CD14-positive monocyte (primary cell): ENCODE measurements around the gene CIAO2A. TPM values are rescaled to one million over a fixed set of nuclear protein-coding genes. Genes with fewer than 3 reads are reported as not detected.

Source experiments
- DNase-seq, 3 donors: peaks; one replicate each; pipeline ENCODE4 v3.0.0-alpha.2; 2011 to 2022
- H2AFZ ChIP-seq: 2 replicates; pipeline ENCODE4 v1.6.0; 2012; ENCODE audit warnings: mild to moderate bottlenecking, low read depth, low read length, inconsistent platforms; ENCODE audit not compliant: insufficient read depth, poor library complexity, severe bottlenecking
- H3K27ac ChIP-seq, 2 donors: 1 replicate in 1 of 2; 2 replicates in 1 of 2; pipeline ENCODE4 v1.5.1; 2012 to 2013; ENCODE audit warnings: low read length in 2 of 2, control low read depth in 1 of 2, inconsistent platforms in 1 of 2, low read depth in 1 of 2, mild to moderate bottlenecking in 1 of 2
- H3K27me3 ChIP-seq, 2 donors: one replicate each; pipeline versions ENCODE4 v1.6.0 to v1.6.1; 2011 to 2013; ENCODE audit warnings: low read length in 2 of 2; ENCODE audit not compliant: control insufficient read depth in 2 of 2, insufficient read depth in 2 of 2
- H3K36me3 ChIP-seq, 2 donors: replicated peaks in 1 of 2; 1 replicate in 1 of 2; 2 replicates in 1 of 2; pipeline versions ENCODE4 v1.5.1 to v1.6.1; 2012 to 2013; ENCODE audit warnings: low read length in 2 of 2, control low read depth in 1 of 2, inconsistent platforms in 1 of 2, mild to moderate bottlenecking in 1 of 2; ENCODE audit not compliant: insufficient read depth in 2 of 2, control insufficient read depth in 1 of 2
- H3K4me1 ChIP-seq, 2 donors: 1 replicate in 1 of 2; 2 replicates in 1 of 2; pipeline versions ENCODE4 v1.5.1 to v1.6.1; 2012 to 2013; ENCODE audit warnings: low read length in 2 of 2, control low read depth in 1 of 2, inconsistent platforms in 1 of 2, mild to moderate bottlenecking in 1 of 2, moderate library complexity in 1 of 2; ENCODE audit not compliant: insufficient read depth in 2 of 2, control insufficient read depth in 1 of 2
- H3K4me2 ChIP-seq: replicated peaks from 2 replicates; pipeline ENCODE3; 2012; ENCODE audit warnings: low read length, moderate library complexity, mild to moderate bottlenecking; ENCODE audit not compliant: poor library complexity, severe bottlenecking; ENCODE audit errors: extremely low read depth
- H3K4me3 ChIP-seq, 3 experiments: fragments of 200-600 bp in 1 of 3; sonication (generic) in 1 of 3; replicated peaks in 1 of 3; 1 replicate in 2 of 3; 2 replicates in 1 of 3; pipeline ENCODE4 v1.5.1; 2011 to 2013; ENCODE audit warnings: low read length in 3 of 3, mild to moderate bottlenecking in 3 of 3, control low read depth in 2 of 3, low read depth in 2 of 3, inconsistent platforms in 1 of 3, moderate library complexity in 1 of 3
- H3K79me2 ChIP-seq: 2 replicates; pipeline ENCODE4 v1.6.0; 2012; ENCODE audit warnings: mild to moderate bottlenecking, control low read depth, inconsistent platforms, low read length, moderate library complexity; ENCODE audit not compliant: insufficient read depth
- H3K9ac ChIP-seq: 2 replicates; pipeline ENCODE4 v1.6.0; 2017; ENCODE audit warnings: low read length, mild to moderate bottlenecking; ENCODE audit not compliant: insufficient read depth, poor library complexity, severe bottlenecking
- H3K9me3 ChIP-seq, 2 donors: replicated peaks in 1 of 2; 1 replicate in 1 of 2; 2 replicates in 1 of 2; pipeline versions ENCODE4 v1.5.1 to v1.6.1; 2012 to 2013; ENCODE audit warnings: low read length in 2 of 2, control low read depth in 1 of 2; ENCODE audit not compliant: control insufficient read depth in 1 of 2, insufficient read depth in 1 of 2
- H4K20me1 ChIP-seq: 2 replicates; pipeline ENCODE4 v1.6.0; 2012; ENCODE audit warnings: mild to moderate bottlenecking, low read length, control low read depth, moderate library complexity; ENCODE audit not compliant: insufficient read depth
- H3K27ac Mint-ChIP-seq, 7 donors: one replicate each; pipeline ENCODE4 v1.8.0; 2020; ENCODE audit warnings: mild to moderate bottlenecking in 7 of 7, mixed read lengths in 7 of 7, moderate library complexity in 6 of 7, inconsistent platforms in 2 of 7
- H3K27me3 Mint-ChIP-seq, 3 donors: one replicate each; pipeline ENCODE4 v1.8.0; 2021 to 2022; ENCODE audit warnings: low read depth in 3 of 3, mild to moderate bottlenecking in 3 of 3, mixed read lengths in 3 of 3, moderate library complexity in 3 of 3, inconsistent platforms in 1 of 3
- H3K36me3 Mint-ChIP-seq, 2 donors: one replicate each; pipeline ENCODE4 v1.8.0; 2020; ENCODE audit warnings: mixed read lengths in 2 of 2, inconsistent platforms in 1 of 2, mild to moderate bottlenecking in 1 of 2
- H3K4me1 Mint-ChIP-seq: one replicate; pipeline ENCODE4 v1.8.0; 2020; ENCODE audit warnings: mild to moderate bottlenecking, mixed read lengths
- H3K4me3 Mint-ChIP-seq, 2 donors: one replicate each; pipeline ENCODE4 v1.8.0; 2020; ENCODE audit warnings: mild to moderate bottlenecking in 2 of 2, mixed read lengths in 2 of 2, moderate library complexity in 1 of 2
- H3K9me3 Mint-ChIP-seq, 7 donors: one replicate each; pipeline ENCODE4 v1.8.0; 2020 to 2022; ENCODE audit warnings: mixed read lengths in 7 of 7, mild to moderate bottlenecking in 6 of 7, moderate library complexity in 6 of 7, inconsistent platforms in 2 of 7
- WGBS: methylation state at CpG from one replicate; pipeline ENCODE4 v1.1.5; 2013; ENCODE audit warnings: missing lambda C conversion rate; ENCODE audit not compliant: insufficient coverage; 5-methylcytosine and 5-hydroxymethylcytosine counted together
- intact Hi-C, 2 donors: fragments of 100-400 bp; cut with micrococcal nuclease; formaldehyde crosslinking; loops; one replicate each; pipeline versions ENCODE4 v1.15.0 to v1.15.1; 2023
- polyA plus RNA-seq, 3 donors: library from polyadenylated mRNA; depleted of rRNA in 1 of 3; unstranded in 2 of 3; stranded (reverse) in 1 of 3; fragments of 300-500 nt in 2 of 3; fragments of >200 nt in 1 of 3; fragmentation: Illumina TruSeq in 2 of 3; gene quantifications; 1 replicate in 2 of 3; 2 replicates in 1 of 3; pipeline ENCODE4 v1.2.3, GENCODE V29; 2012 to 2021
- TF ChIP-seq, protein P1 (sequence below): fragments of 200-600 bp; IDR thresholded peaks from one replicate; pipeline ENCODE4 v1.8.0; 2022; ENCODE audit warnings: antibody characterized with exemption, mild to moderate bottlenecking

CIAO2A gene
- polyA plus RNA-seq, 3 donors = 98.2 to 265 (median 261) TPM

- Mint-ChIP-seq H3K27ac (peak overlapping the region in 3 of 7 donors; percentile 28 to 54 (median 31)), H3K4me3 (no peak overlapping the region), H3K27me3 (peaks cover 0 to 2% (median 0%) of the 10 kb centered on the region in 3 donors), H3K36me3 (peaks cover 94 to 100% of the 10 kb centered on the region in 2 donors), H3K9me3 (peaks cover 0 to 2% (median 0%) of the 10 kb centered on the region in 7 donors), H3K4me1 (no peaks in the 10 kb centered on the region)
- no peak overlapping the region for H3K9ac ChIP-seq
- peaks cover 91 to 100% of the 10 kb centered on the region in 2 donors for H3K36me3 ChIP-seq
- H3K27ac ChIP-seq = no peak overlapping the region
- H4K20me1 ChIP-seq = peaks cover 66% of the 10 kb centered on the region
- TF ChIP-seq, protein P1, sequence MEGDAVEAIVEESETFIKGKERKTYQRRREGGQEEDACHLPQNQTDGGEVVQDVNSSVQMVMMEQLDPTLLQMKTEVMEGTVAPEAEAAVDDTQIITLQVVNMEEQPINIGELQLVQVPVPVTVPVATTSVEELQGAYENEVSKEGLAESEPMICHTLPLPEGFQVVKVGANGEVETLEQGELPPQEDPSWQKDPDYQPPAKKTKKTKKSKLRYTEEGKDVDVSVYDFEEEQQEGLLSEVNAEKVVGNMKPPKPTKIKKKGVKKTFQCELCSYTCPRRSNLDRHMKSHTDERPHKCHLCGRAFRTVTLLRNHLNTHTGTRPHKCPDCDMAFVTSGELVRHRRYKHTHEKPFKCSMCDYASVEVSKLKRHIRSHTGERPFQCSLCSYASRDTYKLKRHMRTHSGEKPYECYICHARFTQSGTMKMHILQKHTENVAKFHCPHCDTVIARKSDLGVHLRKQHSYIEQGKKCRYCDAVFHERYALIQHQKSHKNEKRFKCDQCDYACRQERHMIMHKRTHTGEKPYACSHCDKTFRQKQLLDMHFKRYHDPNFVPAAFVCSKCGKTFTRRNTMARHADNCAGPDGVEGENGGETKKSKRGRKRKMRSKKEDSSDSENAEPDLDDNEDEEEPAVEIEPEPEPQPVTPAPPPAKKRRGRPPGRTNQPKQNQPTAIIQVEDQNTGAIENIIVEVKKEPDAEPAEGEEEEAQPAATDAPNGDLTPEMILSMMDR = no peak
- DNase-seq = no peak
- no peaks in the 10 kb centered on the region for H3K4me1 ChIP-seq
- H3K79me2 ChIP-seq = no peaks in the 10 kb centered on the region
- H3K4me3 ChIP-seq = no peak overlapping the region
- H3K9me3 ChIP-seq = no peaks in the 10 kb centered on the region
- no peaks in the 10 kb centered on the region for H3K27me3 ChIP-seq
- intact Hi-C loops = no loop called here
- H3K4me2 ChIP-seq = no peak overlapping the region
- no peak overlapping the region for H2AFZ ChIP-seq
- WGBS = 100% methylated on average over 2 of the region's 4 CpGs
These were observed 38.6 kb upstream of the CIAO2A start for GRCh38 chr15:64132217-64132616.

GRCh38 chr15:64131547-64131946 lies 37.9 kb upstream of the CIAO2A start:
- no peak overlapping the region for H3K27ac ChIP-seq
- intact Hi-C loops = no loop called here

More at GRCh38 chr15:64131547-64131946, 37.9 kb upstream of the CIAO2A start:
- Histone ChIP-seq H3K36me3 (peaks cover 91 to 100% of the 10 kb centered on the region in 2 donors), H3K9me3 (no peaks in the 10 kb centered on the region), H3K4me3 (no peak overlapping the region), H4K20me1 (peaks cover 59% of the 10 kb centered on the region), H3K4me1 (no peaks in the 10 kb centered on the region), H3K27me3 (no peaks in the 10 kb centered on the region), H3K79me2 (no peaks in the 10 kb centered on the region), H3K4me2 (no peak overlapping the region), H3K9ac (no peak overlapping the region), H2AFZ (no peak overlapping the region)
- H3K9me3 Mint-ChIP-seq = peaks cover 0 to 2% (median 0%) of the 10 kb centered on the region in 7 donors
- TF ChIP-seq, protein P1 = no peak
- no peak for DNase-seq
- H3K27me3 Mint-ChIP-seq = peaks cover 0 to 2% (median 0%) of the 10 kb centered on the region in 3 donors
- WGBS = 93% methylated on average over 3 of the region's 7 CpGs
- no peaks in the 10 kb centered on the region for H3K4me1 Mint-ChIP-seq
- H3K27ac Mint-ChIP-seq = peak overlapping the region in 2 of 7 donors; percentile 2 to 33
- H3K36me3 Mint-ChIP-seq = peaks cover 94 to 100% of the 10 kb centered on the region in 2 donors
- no peak overlapping the region for H3K4me3 Mint-ChIP-seq
